Dedifferentiated amniotic fluid mesenchymal stem cell (primary cell): ENCODE data around the gene DDI1.
"Not testable (repeated sequence)": the region's sequence is repeated elsewhere in the genome, so short reads cannot be mapped to it uniquely, and the experiment has no call there.

ENCODE experiments used
- DNase-seq: peaks from one replicate; pipeline ENCODE4 v3.0.0-alpha.2; 2016; ENCODE audit errors: extremely low spot score

Gene DDI1

GRCh38 chr11:104041792-104042191 lies 5.4 kb downstream of the DDI1 start:
- no peak for DNase-seq

DNA sequence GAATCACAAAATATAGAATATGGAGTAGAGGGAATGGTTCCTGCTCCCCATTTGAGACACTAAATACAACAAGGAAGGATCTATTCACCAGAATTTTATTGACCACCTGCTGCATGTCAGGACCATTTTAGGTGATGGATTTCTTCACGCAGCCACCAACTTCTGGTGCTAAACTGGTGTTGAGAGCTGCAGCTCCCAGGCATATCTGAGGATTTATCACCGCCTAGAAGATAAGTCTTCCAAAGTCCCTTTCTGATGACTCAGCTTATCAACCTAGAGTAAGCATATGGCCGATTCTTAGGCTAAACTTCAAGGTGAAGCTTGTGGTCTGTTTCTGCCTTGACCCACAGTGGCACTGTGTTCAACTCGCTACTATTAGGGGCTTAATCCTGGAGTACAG lies 6.7 kb downstream of the DDI1 start:
- no peak for DNase-seq

DNA sequence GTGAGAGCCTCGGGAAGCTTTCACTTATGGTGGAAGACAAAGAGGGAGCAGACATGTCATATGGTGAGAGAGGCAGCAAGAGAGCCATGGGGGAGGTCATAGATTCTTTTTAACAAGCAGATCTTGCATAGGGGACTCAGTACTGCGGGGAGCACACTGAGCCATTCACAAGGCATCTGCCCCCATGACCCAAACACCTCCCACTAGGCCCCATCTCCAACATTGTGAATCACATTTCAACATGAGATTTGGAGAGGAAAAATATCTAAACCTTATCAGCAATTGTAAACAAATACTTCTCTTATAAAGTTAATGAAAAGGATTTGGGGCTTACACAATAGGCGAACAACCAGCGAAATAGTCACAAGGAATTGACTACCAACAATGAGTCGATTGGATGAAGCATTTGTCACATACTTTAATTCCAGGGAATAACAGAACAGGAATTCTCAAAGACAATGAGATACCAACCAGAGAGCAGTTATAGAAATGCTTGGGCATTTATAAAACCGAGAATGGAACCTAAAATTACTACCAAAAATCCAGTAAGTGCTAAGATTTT lies 7.3 kb downstream of the DDI1 start:
- no peak for DNase-seq

GRCh38 chr11:104046331-104046730 lies 9.9 kb downstream of the DDI1 start:
- no peak for DNase-seq

DNA sequence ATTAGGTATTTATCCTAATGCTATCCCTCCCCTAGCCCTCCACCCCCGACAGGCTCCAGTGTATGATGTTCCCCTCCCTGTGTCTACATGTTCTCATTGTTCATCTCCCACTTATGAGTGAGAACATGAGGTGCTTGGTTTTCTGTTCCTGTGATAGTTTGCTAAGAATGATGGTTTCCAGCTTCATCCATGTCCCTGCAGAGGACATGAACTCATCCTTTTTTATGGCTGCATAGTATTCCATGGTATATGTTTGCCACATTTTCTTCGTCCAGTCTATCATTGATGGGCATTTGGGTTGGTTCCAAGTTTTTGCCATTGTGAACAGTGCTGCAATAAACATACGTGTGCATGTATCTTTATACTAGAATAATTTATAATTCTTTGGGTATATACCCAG lies 10.4 kb downstream of the DDI1 start:
- not testable (repeated sequence) for DNase-seq

DNA sequence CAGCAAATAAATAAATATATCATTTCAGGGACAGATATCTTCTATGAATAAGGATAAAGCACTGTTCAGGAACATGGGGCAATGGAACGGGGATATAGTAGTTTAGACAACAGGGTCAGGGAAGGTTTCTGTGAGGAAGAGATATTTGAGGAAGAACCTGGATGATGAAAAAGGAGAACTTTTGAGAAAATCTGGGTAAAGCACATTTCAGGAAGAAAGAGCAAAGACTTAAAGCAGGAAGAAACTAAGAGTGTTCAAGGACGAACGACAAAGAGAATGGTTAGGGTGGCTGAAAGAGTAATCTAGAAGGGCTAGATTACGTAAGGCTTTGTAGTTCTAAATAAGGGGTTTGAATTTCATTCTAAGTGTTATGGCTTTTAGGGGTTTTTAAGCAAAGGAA lies 12.7 kb downstream of the DDI1 start:
- DNase-seq: no peak

DNA sequence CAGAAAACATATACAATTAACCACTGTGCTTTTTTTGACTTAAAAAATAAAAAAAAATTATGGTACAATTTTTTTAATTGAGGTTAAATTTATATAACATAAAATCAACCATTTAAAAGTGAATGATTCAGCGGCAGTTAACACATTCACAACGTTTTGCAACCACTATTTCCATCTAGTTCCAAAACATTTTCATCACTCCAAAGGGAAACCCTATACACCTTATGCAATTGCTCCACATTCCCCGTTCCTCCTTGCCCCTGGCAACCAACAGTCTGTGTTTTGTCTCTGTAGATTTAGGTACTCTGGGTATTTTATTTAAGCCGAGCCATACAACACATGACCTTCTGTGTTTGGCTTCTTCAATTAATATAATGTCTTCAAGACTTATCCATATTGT lies 15.3 kb downstream of the DDI1 start:
- DNase-seq: no peak

- no peak for DNase-seq
Measured at GRCh38 chr11:104053743-104054478, 17.5 kb downstream of the DDI1 start.

DNA sequence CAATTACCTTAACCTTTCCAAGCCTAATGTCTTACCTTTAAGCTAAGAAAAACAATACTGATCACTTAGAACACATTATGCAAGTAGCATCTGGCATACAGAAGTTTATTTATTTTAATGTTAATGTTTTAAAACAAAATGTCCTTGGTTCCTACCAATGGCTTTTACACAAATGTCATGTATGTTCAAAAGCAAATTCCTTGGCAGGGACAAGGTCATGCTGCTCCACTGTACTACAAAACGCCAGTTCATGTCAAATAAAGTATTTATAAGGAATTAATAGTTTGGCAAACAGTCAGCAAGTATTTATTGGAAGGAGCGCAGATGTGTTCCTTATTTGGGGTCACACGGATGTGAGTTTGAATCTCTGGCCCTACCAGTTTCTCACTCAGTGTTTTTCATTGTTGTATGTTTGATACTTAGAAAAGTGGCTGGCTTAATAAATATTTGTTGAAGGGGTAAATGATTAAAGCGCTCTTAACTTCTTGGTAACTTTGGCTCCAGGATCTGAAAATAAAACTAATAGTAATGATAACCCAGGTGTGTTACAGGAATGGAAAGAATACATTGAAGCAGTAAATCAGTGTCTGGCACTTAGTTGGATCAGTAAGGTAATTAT lies 18.6 kb downstream of the DDI1 start:
- no peak for DNase-seq

DNA sequence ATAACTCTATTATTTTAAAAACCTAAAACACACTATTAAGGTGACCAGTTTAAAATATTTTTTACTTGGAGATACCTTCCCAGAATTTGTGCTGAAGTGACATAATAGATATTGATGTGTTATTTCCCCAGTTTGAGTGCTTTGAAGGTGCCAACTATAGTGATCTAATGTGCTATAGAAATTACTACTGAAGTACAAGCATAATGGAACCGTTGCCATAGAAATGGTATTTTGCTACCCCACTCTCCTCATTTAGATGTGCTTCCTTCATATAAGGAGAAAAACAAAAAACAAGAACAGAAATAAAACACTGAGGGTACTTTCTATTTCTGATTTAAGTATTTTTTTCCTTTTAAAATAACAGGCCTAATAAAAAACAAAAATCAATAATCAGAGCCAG lies 19.2 kb downstream of the DDI1 start:
- DNase-seq: no peak

DNA sequence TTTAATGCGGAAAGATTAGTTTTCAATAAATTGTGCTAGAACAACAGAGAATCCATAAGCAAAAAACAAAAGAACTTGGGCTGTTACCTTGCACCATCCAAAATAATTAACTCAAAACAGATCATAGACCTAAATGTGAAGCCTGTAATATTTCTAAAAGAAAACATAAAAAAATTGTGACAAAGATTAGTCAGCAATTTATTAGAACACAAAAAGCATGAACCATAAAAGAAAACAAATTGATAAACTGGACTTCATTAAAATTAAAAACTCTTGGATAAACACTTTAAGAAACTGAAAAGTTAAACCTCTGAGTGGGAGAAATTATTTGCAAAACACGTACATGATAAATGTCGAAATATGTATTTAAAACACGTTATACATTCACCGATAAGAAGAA lies 21.5 kb downstream of the DDI1 start:
- no peak for DNase-seq

DNA sequence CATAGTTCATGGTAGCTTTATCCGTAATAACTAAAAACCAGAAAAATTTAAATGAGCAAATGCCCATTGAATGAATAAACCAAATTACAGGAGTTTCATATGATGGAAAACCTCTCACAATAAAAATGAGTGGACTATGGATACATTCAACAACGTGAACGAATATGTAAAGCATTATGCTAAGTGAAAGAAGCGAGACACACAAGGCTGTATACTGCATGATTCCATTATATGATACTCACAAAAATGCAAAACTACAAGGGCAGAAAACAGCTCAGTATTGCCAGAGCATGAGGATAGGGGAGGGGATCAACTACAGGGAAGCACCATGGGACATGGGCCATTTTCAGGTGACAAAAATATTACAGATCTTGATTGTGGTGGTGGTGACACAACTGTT lies 22.2 kb downstream of the DDI1 start:
- no peak for DNase-seq

DNA sequence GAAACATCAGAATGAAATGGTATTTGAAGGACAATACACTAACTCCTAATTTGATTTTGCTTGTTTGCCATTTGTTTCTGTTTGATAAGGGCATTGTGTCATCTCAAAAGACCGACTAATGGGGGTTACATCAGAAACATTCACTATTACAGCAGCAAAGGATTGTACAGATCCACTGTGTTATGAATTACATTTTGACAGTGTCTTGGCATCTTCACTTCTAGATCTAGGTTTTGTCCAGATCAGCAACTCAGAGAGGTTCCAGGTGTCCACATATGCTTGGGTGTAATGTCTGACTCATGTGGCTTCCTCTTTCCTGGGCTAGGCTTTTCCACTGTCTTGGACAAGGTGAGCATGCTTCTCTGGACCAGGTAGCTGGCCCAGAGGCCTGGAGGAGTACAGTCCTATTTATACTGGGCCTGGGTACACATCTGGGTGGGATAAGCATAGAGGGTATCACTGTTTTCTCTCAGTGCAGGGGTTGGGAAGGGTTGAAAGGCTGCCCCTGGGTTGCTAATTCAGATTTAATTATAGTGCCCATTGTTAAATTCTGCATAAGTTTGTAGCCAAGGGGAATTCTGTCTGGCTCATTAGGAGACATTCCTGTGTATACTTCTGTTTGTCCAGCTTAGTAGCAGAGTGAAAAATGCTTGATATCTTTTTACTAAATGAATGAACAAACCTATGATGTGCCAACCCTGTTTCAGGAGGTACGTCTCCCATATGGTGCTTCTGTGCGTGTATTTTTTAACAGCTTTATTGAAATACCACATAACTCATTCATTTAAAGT lies 23.8 kb downstream of the DDI1 start:
- no peak for DNase-seq

DNA sequence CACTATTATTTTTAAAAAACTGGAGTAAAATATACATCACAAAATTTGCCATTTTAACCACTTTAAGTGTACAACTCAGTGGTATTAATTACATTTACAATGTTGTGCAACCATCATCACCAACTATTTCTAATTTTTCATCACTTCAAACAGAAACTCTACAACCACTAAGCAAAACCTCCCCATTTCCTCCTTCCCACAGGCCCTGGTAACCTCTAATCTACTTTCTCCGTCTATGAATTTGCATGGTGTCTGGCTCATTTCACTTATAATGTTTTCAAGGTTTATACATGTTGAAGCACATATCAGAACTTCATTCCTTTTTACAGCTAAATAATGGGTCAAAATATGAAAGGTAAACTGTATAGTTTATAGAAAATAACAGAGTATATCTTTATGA lies 24.4 kb downstream of the DDI1 start:
- DNase-seq: no peak

- DNase-seq: no peak
Measured at GRCh38 chr11:104061853-104062521, 25.5 kb downstream of the DDI1 start.

DNA sequence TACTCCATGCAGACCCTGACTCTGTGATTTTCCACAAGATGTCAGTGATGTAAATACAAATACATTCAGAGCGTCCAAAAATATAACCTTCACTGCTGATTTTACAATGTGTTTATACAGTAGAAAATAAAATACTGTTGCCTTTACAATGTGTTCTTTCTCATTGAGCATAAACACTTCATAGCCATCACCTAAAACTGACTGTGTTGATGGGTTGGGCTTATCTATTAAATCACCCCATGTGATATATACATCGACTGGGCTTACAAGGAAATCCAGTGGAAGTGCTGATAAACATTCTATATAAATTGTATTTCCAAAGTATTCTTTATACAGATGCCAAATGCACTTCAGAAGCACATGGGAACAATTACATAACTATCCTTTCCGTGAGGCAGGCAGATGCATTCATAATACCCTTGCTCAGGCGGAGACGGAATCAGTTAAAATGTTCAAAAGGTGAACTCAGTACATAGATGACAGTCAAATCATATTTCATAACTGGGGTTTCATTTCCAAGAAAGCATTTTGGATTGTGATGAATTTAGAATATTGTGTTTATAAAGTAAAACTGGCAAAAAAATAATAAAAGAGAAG lies 27.7 kb downstream of the DDI1 start:
- DNase-seq: no peak

- no peak for DNase-seq
Measured at GRCh38 chr11:104067534-104067933, 31.1 kb downstream of the DDI1 start.

GRCh38 chr11:104073950-104074705 lies 37.7 kb downstream of the DDI1 start:
- no peak for DNase-seq

GRCh38 chr11:104075091-104075490 lies 38.7 kb downstream of the DDI1 start:
- DNase-seq: no peak

DNA sequence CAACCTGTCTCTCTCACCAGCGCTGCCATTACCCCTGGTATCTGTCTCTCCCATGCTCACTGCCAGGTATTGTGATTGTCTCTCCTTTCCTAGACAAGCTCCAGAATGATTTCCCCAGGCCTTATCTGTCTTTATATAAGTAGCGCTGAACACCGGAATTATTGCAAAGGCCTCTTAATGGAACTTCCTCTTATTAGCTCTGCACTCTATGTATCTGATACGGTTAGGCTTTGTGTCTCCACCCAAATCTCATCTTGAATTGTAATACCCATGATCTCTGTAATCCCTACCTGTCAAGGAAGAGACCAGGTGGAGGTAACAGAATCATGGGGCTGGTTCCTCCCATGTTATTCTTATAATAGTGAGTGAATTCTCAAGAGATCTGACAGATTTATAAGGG lies 39.3 kb downstream of the DDI1 start:
- no peak for DNase-seq

- DNase-seq: no peak
Measured at GRCh38 chr11:104076455-104076854, 40.0 kb downstream of the DDI1 start.
